Neural cell (in vitro differentiated cells): ENCODE results near the gene CSTB.

Source experiments
- CTCF ChIP-seq: fragments of 450-650 bp; IDR thresholded peaks from 2 replicates; pipeline ENCODE4 v1.5.1; 2014; ENCODE audit warnings: antibody characterized with exemption, mild to moderate bottlenecking, moderate library complexity; ENCODE audit not compliant: poor library complexity, severe bottlenecking
- EP300 ChIP-seq: fragments of 450-650 bp; conservative IDR thresholded peaks from 2 replicates; pipeline ENCODE4 v1.6.1; 2014; ENCODE audit warnings: antibody characterized with exemption, mild to moderate bottlenecking, moderate library complexity; ENCODE audit not compliant: poor library complexity, severe bottlenecking
- EZH2 ChIP-seq: fragments of 200-600, 300-800 bp; shearing (Covaris generic), sonication (generic); IDR thresholded peaks from 2 replicates; pipeline ENCODE4 v1.6.1; 2014; ENCODE audit warnings: antibody characterized with exemption, low read length, borderline replicate concordance, mild to moderate bottlenecking; ENCODE audit not compliant: insufficient read depth, poor library complexity, severe bottlenecking
- MXI1 ChIP-seq: fragments of 450-650 bp; conservative IDR thresholded peaks from 2 replicates; pipeline ENCODE4 v1.6.1; 2014; ENCODE audit warnings: antibody characterized with exemption, mild to moderate bottlenecking; ENCODE audit not compliant: poor library complexity, severe bottlenecking
- POLR2AphosphoS5 ChIP-seq: IDR thresholded peaks from 2 replicates; pipeline ENCODE4 v1.6.1; 2012
- RAD21 ChIP-seq: fragments of 450-650 bp; conservative IDR thresholded peaks from 2 replicates; pipeline ENCODE4 v1.6.1; 2014; ENCODE audit warnings: antibody characterized with exemption, mild to moderate bottlenecking, moderate library complexity
- REST ChIP-seq: IDR thresholded peaks from 2 replicates; pipeline ENCODE4 v1.6.1; 2012; ENCODE audit warnings: borderline replicate concordance
- SMC3 ChIP-seq: fragments of 450-650 bp; conservative IDR thresholded peaks from 2 replicates; pipeline ENCODE4 v1.6.1; 2014; ENCODE audit warnings: antibody characterized with exemption, mild to moderate bottlenecking, moderate library complexity; ENCODE audit not compliant: poor library complexity
- TAF1 ChIP-seq: IDR thresholded peaks from 2 replicates; pipeline ENCODE4 v1.6.1; 2012; ENCODE audit warnings: low read depth

GRCh38 chr21:43800124-43800523, 24.0 kb upstream of the CSTB start:
- TF ChIP-seq EP300, result no peak
- TF ChIP-seq SMC3, result no peak
- TF ChIP-seq CTCF, result no peak
- TF ChIP-seq MXI1, result no peak
- no peak for TF ChIP-seq POLR2AphosphoS5
- TF ChIP-seq RAD21, result no peak
- no peak for TF ChIP-seq TAF1
- no peak for TF ChIP-seq REST
- TF ChIP-seq EZH2, result no peak
